ELR (cell line): ENCODE results near the gene RRAD.

Source experiments
- DNase-seq: peaks from one replicate; pipeline ENCODE4 v3.0.0-alpha.2; 2015; ENCODE audit warnings: low read depth

Gene RRAD

DNA sequence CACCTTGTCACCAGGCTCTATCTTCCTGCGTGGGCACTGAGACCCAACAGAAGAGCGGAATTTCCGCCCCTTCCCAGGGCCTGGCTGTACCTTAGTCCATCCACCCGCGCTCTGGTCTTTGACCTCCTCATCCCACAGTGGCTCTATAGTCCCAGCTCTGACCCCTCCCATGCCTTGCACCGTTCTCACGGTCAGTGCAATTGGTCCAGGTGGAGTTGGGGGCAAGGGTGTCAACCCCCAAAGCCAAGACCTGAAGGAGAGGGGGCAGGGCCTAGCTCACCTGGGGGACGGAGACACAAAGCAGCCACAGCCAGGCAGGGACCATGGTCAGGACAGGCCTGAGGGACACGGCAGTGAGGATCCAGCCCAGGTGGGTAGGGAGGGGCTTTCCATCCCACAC lies 7.6 kb downstream of the RRAD start:
- DNase-seq, result no peak

- DNase-seq, result no peak
Measured at GRCh38 chr16:66916518-66916917, 8.8 kb downstream of the RRAD start.

GRCh38 chr16:66915041-66915440 lies 10.3 kb downstream of the RRAD start:
- no peak for DNase-seq

GRCh38 chr16:66914541-66914940 lies 10.8 kb downstream of the RRAD start:
- no peak for DNase-seq

- DNase-seq, result no peak
Measured at GRCh38 chr16:66913711-66914110, 11.6 kb downstream of the RRAD start.

DNA sequence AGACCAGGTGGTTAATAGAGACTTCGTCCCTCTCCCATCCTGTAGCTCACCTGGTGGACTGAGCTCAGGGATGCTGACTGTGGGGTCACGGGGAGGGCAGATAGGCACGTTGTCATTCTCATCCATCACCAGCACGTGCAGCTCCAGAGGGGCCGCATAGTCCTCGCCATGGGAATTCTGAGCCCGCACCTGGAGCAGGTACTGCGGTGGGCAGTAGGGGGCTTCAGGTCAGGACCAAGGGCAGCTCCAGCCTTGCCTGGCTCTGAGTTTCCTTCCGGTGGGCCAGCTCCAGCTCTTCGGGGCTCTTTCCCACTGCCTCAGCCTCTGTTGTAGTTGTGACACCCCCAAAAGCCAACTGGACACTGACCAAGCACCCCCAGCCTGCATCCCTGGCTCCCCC lies 12.3 kb downstream of the RRAD start:
- no peak for DNase-seq

DNA sequence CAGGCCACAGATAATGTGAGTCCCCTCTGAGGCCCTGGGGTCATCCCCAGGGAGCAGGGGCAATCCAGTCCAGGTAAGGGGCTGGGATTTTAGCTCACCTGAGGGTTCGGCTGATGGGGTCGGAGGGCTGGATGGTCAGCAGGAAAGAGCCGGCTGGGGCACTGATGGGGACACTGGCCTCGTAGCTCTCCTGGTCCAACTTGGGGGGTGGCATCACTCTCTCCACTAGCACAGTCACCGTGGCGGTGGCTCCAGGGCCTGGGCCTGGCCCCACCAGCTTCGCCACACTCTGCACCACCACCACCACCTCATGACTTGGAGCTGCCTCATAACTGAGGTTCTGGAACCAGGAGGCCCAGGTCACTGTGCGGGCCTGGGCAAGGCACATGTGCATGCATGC lies 13.5 kb downstream of the RRAD start:
- no peak for DNase-seq

DNA sequence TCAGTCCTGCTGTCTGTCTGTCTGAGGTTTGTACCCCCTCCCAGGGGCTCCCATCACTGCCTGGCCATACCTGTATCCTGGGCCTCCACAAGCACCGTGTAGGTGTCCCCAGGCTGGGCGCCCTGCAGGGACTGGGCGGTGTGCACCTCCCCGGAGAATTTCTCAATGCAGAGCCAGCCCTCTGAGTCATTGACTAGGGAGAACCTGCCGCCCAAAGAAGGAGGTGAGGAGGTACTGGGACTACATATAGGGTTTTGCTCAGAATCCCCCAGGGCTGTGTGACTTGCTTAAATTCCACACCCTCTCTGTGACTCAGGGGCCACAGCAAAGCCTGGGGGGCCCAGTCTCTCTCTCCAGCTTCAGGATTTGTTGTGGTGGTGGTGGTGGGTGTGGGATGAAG lies 14.2 kb downstream of the RRAD start:
- peak; percentile 47 for DNase-seq

DNA sequence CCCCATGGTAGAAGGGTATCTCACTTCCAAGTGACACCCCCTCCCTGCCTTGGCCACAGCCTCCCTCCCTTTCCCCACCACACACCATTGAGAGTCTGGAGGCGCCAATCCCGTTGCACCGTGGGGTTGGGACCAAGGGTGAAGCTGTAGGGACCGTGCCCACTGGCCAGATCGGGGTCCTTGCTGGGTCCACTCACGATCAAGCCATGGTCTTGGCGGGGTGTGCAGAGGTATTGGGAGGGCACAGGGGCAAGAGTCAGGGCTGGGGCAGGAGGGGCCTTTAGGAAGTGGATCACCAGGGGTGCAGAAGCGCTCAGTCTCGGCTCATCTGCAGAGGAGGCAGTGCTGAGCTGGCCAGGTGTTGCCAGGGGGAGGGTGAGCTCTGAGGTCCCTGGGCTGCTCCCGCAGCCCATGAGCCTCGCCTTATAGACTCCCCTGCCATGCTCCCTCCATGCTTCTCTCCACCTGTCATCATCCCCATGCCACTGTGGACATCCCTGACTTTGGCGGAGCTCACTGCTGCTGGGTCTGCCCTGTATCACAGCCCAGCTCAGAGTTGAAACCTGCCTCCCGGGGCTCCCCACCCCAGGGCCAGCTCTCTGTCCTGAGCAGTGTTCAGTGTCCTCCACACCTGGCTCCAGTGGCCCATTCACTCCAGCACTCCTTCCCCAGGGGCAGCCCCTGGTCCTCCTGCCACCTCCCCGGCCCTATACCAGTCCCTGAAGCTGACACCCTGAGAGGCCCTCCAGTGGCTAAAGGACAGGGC lies 15.0 kb downstream of the RRAD start:
- DNase-seq, result no peak

- DNase-seq, result no peak
Measured at GRCh38 chr16:66908762-66909559, 16.4 kb downstream of the RRAD start.

DNA sequence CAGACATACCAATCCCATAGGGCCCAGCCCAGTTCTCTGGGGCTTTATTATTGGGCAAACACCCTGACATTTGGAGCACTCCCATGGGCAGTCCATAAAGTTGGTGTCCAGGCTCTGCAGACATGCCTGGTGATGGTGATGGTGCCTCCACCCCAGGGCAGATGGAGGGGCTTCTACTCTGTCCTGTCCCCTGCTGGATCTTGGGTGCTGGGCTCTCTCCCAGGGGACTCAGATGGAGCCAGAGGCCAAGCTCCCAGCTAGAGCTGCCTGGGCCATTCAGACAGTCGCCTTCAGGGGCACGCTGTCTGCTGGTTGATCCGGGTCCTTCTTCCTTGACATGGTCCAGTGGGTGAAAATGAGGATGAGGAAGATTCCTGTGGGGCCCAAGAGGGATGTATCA lies 17.2 kb downstream of the RRAD start:
- no peak for DNase-seq

DNA sequence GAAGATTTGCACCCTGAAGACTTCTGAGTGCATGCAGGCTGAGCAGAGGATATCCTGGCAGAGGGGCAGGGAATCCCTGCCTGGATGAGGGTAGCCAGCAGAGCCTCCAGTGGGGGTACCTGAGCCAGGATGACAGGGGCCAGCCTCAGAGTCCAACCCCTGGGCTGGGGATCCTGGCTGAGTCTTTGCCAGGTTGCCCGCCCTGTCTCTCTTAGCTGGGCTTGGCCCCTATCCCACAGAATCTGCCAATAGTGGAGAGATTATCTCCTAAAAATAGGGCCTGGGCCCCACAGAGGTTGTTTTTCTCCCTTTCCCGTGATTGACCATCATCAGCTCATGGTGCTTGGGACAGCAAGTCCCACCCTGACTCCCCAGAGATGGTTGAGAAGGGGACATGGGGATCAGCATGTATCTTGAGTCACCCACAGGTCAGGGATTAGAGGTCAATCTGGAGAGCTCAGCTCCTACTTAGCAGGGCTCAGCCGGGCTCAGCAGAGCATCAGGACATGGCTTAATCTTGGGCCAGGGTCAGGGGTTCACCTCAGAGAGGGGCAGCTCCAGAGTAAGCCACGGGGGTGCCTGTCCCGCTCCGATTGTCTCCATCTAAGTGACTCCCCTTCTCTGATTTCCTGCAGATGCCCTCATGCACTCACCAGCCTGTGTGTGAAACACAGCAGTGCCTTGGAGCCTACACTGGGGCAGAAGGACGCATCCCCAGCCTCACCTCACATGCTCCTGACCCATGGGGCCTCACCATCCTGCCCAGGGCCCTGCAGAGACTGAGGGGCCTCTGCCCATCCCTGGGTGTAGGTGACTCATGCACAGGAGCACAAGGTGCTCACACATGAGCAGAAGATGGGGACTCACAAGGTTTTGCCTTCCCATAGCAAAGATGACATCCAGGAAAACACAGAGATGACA lies 18.2 kb downstream of the RRAD start:
- DNase-seq, result no peak

DNA sequence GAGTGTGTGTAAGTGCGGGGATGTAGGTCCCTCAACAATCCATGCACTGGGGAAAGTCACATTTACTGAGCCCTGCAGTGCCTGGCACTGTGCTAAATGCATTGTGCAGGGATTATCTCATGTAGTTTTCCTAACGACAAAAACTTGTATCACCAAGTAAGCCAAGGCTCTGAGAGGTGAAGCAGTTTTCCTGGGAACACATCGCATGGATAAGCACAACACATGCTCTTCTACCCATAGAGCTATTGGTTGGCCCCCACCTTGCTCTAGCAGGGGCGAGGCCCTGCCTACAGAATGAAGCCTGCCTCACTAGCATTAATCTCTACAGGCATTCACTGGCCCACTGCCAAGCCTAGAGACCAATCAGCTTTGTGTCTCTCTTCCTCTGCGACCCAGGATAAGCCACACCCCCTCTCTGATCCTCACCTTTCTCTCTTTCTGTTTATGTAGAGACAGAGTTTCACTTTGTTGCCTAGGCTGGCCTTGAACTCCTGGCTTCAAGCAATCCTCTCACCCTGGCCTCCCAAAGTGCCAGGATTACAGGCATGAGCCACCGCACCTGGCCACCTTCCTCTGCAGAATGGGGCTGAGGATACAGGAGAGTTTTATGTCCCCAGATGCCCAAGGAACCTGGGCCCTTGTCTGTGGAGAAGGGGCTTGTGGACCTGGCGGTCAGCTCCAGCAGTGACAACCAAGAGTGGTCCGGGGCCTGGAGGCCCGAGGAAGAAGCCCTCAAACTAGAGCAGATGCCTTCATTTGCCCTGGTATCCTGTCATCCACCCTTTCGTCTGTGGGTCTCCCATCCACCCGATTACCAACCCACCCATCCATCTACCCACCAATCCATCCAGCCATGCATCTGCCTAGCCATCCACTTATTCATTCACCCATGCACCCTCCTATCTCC lies 19.4 kb downstream of the RRAD start:
- no peak for DNase-seq

GRCh38 chr16:66904846-66905632 lies 20.3 kb downstream of the RRAD start:
- DNase-seq, result no peak

GRCh38 chr16:66904428-66904845 lies 20.9 kb downstream of the RRAD start:
- DNase-seq, result no peak

GRCh38 chr16:66903544-66904427 lies 21.5 kb downstream of the RRAD start:
- no peak for DNase-seq

- no peak for DNase-seq
Measured at GRCh38 chr16:66902648-66903543, 22.4 kb downstream of the RRAD start.

DNA sequence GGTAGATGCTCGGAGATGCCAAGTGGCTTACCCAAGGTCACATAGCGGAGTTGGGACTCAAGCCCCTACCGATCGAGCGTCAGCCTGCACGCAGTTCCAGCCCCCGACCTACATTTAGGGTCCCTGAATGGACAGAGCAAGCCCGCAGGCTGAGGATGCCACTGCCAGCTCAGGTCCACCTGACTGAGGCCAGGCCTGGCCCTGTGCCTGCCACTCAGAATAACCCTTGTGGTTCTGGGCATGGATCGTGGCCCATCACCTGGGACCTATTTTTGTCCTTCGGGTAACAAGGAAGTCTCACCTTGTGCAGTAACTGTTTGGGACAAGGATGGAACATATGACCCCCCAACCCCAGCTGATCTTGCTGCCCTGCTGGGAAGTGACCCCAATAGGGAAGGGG lies 23.7 kb downstream of the RRAD start:
- no peak for DNase-seq
